Common myeloid progenitor, CD34-positive (primary cell): ENCODE measurements around the gene TMTC1.

Source experiments
- CTCF ChIA-PET: fragments of 350-600 bp; sonication (Branson Sonifier 250); formaldehyde crosslinking; loops from one replicate; lab custom pipeline; 2021; ENCODE audit warnings: antibody characterized with exemption; lab: Charles Lee
- POLR2A ChIA-PET: fragments of 350-600 bp; sonication (Branson Sonifier 250); formaldehyde crosslinking; loops from one replicate; lab custom pipeline; 2021; ENCODE audit warnings: antibody characterized with exemption; lab: Charles Lee
- DNase-seq, 3 donors: peaks; one replicate each; pipeline versions ENCODE4 v3.0.0 to v3.0.0-alpha.2; 2013
- H3K27ac ChIP-seq, 2 experiments: 1 replicate in 1 of 2; 2 replicates in 1 of 2; pipeline ENCODE4 v1.7.0; 2013; ENCODE audit warnings: inconsistent platforms in 2 of 2, low read length in 2 of 2, mild to moderate bottlenecking in 2 of 2, low read depth in 1 of 2, moderate library complexity in 1 of 2; ENCODE audit not compliant: severe bottlenecking in 2 of 2, insufficient read depth in 1 of 2, poor library complexity in 1 of 2
- H3K27me3 ChIP-seq, 5 experiments: replicated peaks in 2 of 5; 1 replicate in 3 of 5; 2 replicates in 2 of 5; pipeline versions ENCODE4 v1.6.1 to v1.7.0; 2013; ENCODE audit warnings: low read length in 4 of 5, mild to moderate bottlenecking in 2 of 5, moderate library complexity in 2 of 5, inconsistent platforms in 1 of 5; ENCODE audit not compliant: insufficient read depth in 5 of 5, control insufficient read depth in 4 of 5
- H3K36me3 ChIP-seq, 4 experiments: 1 replicate in 2 of 4; 2 replicates in 2 of 4; pipeline versions ENCODE4 v1.6.1 to v1.7.0; 2013; ENCODE audit warnings: low read length in 3 of 4, control low read depth in 1 of 4, mild to moderate bottlenecking in 1 of 4; ENCODE audit not compliant: control insufficient read depth in 4 of 4, insufficient read depth in 4 of 4
- H3K4me1 ChIP-seq, 4 experiments: 1 replicate in 3 of 4; 2 replicates in 1 of 4; pipeline versions ENCODE4 v1.6.1 to v1.7.1; 2013; ENCODE audit warnings: low read length in 3 of 4, mild to moderate bottlenecking in 3 of 4, control low read depth in 1 of 4, inconsistent platforms in 1 of 4, moderate library complexity in 1 of 4; ENCODE audit not compliant: control insufficient read depth in 4 of 4, insufficient read depth in 4 of 4; ENCODE audit errors: control extremely low read depth in 1 of 4
- H3K4me3 ChIP-seq, 7 experiments: 1 replicate in 4 of 7; 2 replicates in 3 of 7; pipeline versions ENCODE4 v1.5.1 to v1.7.0; 2013; ENCODE audit warnings: mild to moderate bottlenecking in 7 of 7, low read length in 6 of 7, moderate library complexity in 6 of 7, inconsistent platforms in 2 of 7, low read depth in 2 of 7, control low read depth in 1 of 7; ENCODE audit not compliant: insufficient read depth in 4 of 7, control insufficient read depth in 1 of 7; ENCODE audit errors: extremely low read depth in 1 of 7
- H3K9me3 ChIP-seq, 5 experiments: 1 replicate in 4 of 5; 2 replicates in 1 of 5; pipeline versions ENCODE4 v1.6.1 to v1.7.1; 2013; ENCODE audit warnings: low read length in 4 of 5, mild to moderate bottlenecking in 2 of 5, inconsistent platforms in 1 of 5, low read depth in 1 of 5, moderate library complexity in 1 of 5; ENCODE audit not compliant: control insufficient read depth in 4 of 5, insufficient read depth in 2 of 5; ENCODE audit errors: control extremely low read depth in 1 of 5
- WGBS: methylation state at CpG from one replicate; pipeline ENCODE4 v1.1.5; 2013; ENCODE audit not compliant: insufficient coverage; 5-methylcytosine and 5-hydroxymethylcytosine counted together

TMTC1 gene

DNA sequence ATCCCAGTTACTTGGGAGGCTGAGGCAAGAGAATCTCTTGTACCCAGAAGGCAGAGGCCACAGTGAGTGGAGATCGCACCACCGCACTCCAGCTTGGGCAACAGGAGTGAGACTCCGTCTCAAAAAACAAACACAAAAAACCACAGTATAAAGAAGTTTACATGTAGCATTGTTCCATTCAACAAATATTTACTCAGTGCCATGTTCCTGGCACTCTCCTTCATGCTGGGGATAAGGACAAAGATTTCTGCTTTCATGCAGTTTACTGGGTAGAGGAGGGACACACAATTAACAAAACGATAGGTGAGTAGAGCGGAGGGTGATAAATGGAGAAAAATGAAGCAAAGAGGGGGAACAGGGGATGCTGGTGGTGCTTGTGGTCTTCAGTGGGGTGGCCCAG, 218.0 kb downstream of the TMTC1 start:
- Histone ChIP-seq H3K9me3 (no peaks in the 10 kb centered on the region), H3K27ac (no peak overlapping the region), H3K27me3 (peaks cover 0 to 3% (median 0%) of the 10 kb centered on the region in 5 experiments), H3K4me1 (peaks cover 0 to 9% (median 0%) of the 10 kb centered on the region in 4 experiments), H3K4me3 (no peak overlapping the region), H3K36me3 (no peaks in the 10 kb centered on the region)
- CTCF ChIA-PET = interaction anchor here (1.0 kb wide), 1 partner anchor 12 kb away, joined by 3 read pairs; no protein-coding TSS in a partner anchor
- 96% methylated on average over 3 of the region's 5 CpGs for WGBS
- POLR2A ChIA-PET = no interaction called here
- no peak for DNase-seq

DNA sequence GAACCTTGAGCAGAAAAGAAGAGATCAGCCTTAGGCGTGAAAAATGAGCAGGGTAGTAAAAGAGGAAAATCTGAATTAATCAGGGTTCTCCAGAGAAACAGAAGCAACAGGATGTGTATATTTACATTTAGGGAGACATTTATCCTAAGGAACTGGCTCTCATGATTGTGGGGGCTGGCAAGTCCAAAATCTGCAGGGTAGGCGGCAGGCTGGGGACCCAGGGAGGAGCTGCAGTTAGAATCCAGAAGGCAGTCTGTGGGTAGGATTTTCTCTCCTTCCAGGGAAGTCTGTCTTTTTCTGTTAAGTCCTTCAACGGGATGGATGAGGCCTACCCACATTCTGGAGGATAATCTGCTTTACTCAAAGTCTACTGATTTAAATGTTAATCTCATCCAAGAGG, 218.8 kb downstream of the TMTC1 start:
- CTCF ChIA-PET = interaction anchor here (1.0 kb wide), 1 partner anchor 12 kb away, joined by 3 read pairs; no protein-coding TSS in a partner anchor
- POLR2A ChIA-PET = no interaction called here
- WGBS = 96% methylated on average over 2 of the region's 3 CpGs
- Histone ChIP-seq H3K4me1 (peaks cover 0 to 9% (median 0%) of the 10 kb centered on the region in 4 experiments), H3K36me3 (no peaks in the 10 kb centered on the region), H3K9me3 (no peaks in the 10 kb centered on the region), H3K27ac (no peak overlapping the region), H3K4me3 (no peak overlapping the region), H3K27me3 (peaks cover 0 to 3% (median 0%) of the 10 kb centered on the region in 5 experiments)
- DNase-seq = no peak

DNA sequence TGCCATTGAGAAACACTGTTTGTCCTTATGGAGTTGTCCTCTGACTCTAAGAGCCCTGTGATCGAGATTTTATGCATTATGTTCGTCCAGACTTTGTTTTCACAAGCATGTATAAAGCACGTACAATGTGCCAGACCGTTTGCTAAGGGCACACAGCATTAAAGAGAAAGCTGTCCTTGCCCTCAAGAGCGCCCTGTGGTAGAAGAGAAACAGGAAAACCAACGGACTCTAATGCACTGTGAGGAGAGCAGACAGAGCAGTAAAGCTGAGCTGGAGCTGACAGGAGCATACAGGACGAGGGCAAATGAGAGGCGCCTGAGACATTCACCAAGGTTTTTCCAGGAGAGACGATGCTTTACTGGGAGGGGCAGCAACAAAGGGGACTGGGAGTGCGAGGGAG, 220.1 kb downstream of the TMTC1 start:
- ChIA-PET CTCF (interaction anchor here (0.7 kb wide), 1 partner anchor 10 kb away, joined by 3 read pairs; no protein-coding TSS in a partner anchor), POLR2A (no interaction called here)
- H3K4me1 ChIP-seq = peaks cover 0 to 9% (median 0%) of the 10 kb centered on the region in 4 experiments
- DNase-seq = peak in 2 of 3 donors; percentile 11 to 14
- no peaks in the 10 kb centered on the region for H3K36me3 ChIP-seq
- peaks cover 0 to 3% (median 0%) of the 10 kb centered on the region in 5 experiments for H3K27me3 ChIP-seq
- H3K4me3 ChIP-seq = peak overlapping the region in 5 of 7 experiments; percentile 27 to 76 (median 63)
- 36% methylated on average over 10 of the region's 10 CpGs for WGBS
- H3K9me3 ChIP-seq = no peaks in the 10 kb centered on the region
- H3K27ac ChIP-seq = no peak overlapping the region

DNA sequence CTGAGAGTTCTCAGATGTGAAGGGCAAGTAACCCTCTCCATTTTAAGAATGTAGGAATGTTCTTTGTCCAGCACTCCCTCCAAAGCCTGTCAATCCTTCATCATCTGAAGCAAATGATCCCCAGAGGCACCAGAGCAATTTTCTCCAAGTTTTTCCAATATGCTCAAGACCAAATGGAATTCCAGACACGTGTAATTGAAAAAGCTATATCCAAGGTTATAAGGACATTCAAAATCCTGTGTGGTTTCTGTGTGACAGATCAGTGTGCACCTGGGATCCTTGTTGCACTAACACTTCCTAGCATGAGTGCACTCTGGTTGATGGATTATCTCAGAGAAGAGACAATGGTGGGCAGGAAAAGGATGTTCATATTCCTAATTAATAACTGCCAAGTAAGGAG, 220.7 kb downstream of the TMTC1 start:
- WGBS = 92% methylated on average over 1 of the region's 1 CpG
- H3K27ac ChIP-seq = no peak overlapping the region
- no peak for DNase-seq
- H3K4me1 ChIP-seq = peaks cover 0 to 9% (median 0%) of the 10 kb centered on the region in 4 experiments
- ChIA-PET POLR2A (no interaction called here), CTCF (interaction anchor here (0.7 to 1.1 kb wide), 2 partner anchors 10 to 1284 kb away, joined by 3 read pairs; no protein-coding TSS in a partner anchor)
- H3K27me3 ChIP-seq = peaks cover 0 to 3% (median 0%) of the 10 kb centered on the region in 5 experiments
- H3K4me3 ChIP-seq = no peak overlapping the region
- no peaks in the 10 kb centered on the region for H3K9me3 ChIP-seq
- no peaks in the 10 kb centered on the region for H3K36me3 ChIP-seq

DNA sequence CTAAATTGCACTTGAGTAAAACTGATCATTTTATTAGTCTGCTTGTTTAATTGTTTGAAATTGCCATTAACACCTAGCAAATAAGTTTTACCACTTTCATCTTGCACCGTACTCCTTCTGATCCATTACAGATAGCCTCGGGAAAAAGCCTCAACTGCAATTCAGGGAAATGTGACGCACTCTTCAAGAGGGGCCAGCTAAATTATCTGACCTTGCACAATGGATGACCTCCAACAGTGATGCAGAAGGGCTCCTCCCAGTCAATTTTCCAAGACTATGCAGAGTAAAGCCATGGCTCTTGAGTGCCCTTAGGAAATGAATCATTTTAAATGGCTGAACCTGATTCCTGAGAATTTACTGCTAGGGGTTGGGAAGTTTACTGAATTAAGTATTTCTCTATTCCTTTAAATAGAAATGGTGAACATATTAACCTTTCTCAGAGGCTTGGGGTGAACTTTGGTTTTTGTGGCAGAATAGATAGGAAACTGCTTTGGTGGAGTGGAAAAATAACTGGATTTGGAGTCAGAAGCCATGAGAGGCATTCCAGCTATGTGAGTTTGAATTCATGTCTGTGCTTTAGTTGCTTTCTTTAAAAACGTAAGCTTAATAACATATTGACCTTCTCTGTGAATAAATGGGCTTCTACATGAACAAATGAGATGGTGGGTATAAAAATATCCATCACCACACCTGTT, 221.5 kb downstream of the TMTC1 start:
- POLR2A ChIA-PET = interaction anchor here (0.5 kb wide), 1 partner anchor 322 kb away, joined by 3 read pairs; no protein-coding TSS in a partner anchor
- 72% methylated on average over 3 of the region's 4 CpGs for whole genome bisulfite sequencing
- DNase-seq = no peak

DNA sequence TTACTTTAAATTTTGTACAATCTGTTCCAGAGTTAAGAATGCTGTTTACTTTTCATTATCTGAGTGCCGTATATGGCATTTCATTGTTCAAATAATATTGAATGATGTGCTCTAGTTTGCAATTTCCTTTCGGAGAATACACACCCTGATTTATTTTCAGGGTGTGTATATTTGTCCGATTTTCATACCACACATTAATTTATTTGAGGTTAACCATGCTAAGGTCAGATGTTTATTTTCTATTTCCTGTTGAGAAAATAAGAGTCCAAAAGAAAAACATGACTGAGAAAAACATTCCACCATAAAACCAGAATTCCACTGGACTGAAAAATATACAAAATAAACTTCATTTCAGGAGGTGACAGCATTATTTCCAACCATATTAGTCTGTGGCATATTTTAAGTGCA, 222.1 kb downstream of the TMTC1 start:
- H3K27me3 ChIP-seq = peaks cover 0 to 3% (median 0%) of the 10 kb centered on the region in 5 experiments
- WGBS = no CpG with 5 or more reads among the region's 3 CpGs
- H3K27ac ChIP-seq = no peak overlapping the region
- no peak overlapping the region for H3K4me3 ChIP-seq
- no peaks in the 10 kb centered on the region for H3K36me3 ChIP-seq
- no peak for DNase-seq
- ChIA-PET POLR2A (interaction anchor here (0.5 kb wide), 1 partner anchor 322 kb away, joined by 3 read pairs; no protein-coding TSS in a partner anchor), CTCF (interaction anchor here (0.7 kb wide), 1 partner anchor 9 kb away, joined by 4 read pairs; no protein-coding TSS in a partner anchor)
- peaks cover 0 to 9% (median 0%) of the 10 kb centered on the region in 4 experiments for H3K4me1 ChIP-seq
- H3K9me3 ChIP-seq = no peaks in the 10 kb centered on the region

More for the DNA sequence above, 221.5 kb downstream of the TMTC1 start:
- H3K27me3 ChIP-seq = peaks cover 0 to 3% (median 0%) of the 10 kb centered on the region in 5 experiments
- H3K4me1 ChIP-seq = peaks cover 0 to 9% (median 0%) of the 10 kb centered on the region in 4 experiments
- no peak overlapping the region for H3K4me3 ChIP-seq
- H3K27ac ChIP-seq = no peak overlapping the region
- CTCF ChIA-PET = interaction anchor here (1.1 kb wide), 1 partner anchor 1285 kb away, joined by 3 read pairs; no protein-coding TSS in a partner anchor
- no peaks in the 10 kb centered on the region for H3K9me3 ChIP-seq
- no peaks in the 10 kb centered on the region for H3K36me3 ChIP-seq

DNA sequence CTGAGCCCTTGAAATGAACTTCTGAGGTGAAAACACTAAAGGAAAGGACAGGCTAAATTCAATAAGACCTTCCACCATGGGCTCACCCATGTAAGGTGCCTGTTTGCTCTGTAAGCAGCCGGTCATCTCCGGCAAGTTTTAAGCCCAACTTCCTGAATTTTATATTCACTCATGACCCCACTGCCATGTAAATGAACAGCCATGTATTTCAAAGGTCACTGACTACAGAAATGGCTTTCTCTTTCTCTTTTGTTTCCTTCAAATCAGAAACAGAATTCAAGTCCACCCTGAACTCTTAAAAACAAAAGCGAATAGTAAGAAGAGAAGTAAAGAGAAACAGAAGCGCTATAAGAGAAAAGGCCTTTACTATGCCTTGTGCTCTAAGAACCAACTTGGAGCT, 224.5 kb downstream of the TMTC1 start:
- POLR2A ChIA-PET = no interaction called here
- Histone ChIP-seq H3K9me3 (no peaks in the 10 kb centered on the region), H3K27me3 (peaks cover 0 to 3% (median 0%) of the 10 kb centered on the region in 5 experiments), H3K4me1 (peaks cover 0 to 8% (median 0%) of the 10 kb centered on the region in 4 experiments), H3K36me3 (no peaks in the 10 kb centered on the region), H3K4me3 (no peak overlapping the region), H3K27ac (no peak overlapping the region)
- 76% methylated on average over 4 of the region's 4 CpGs for WGBS
- CTCF ChIA-PET = interaction anchor here (1.3 kb wide), 1 partner anchor 9 kb away, joined by 3 read pairs; no protein-coding TSS in a partner anchor
- no peak for DNase-seq
